PC-3 (cell line): Measurements from ENCODE around the gene RAB12.

Experiments used
- CTCF ChIP-seq: fragments of 300-600 bp; sonication (generic); conservative IDR thresholded peaks from 2 replicates; pipeline ENCODE4 v1.5.1; 2017; ENCODE audit warnings: antibody characterized with exemption, low read depth, mild to moderate bottlenecking, low read length
- EZH2 ChIP-seq: fragments of 300-600 bp; sonication (generic); IDR thresholded peaks from one replicate; pipeline ENCODE4 v1.6.1; 2017; ENCODE audit warnings: antibody characterized with exemption, mild to moderate bottlenecking, low read length; ENCODE audit not compliant: unreplicated experiment

GRCh38 chr18:8685914-8686216 is 76.6 kb downstream of the RAB12 start:
- no peak for TF ChIP-seq EZH2
- no peak for TF ChIP-seq CTCF
